ENCODE results near the gene EXOC1.

DNA sequence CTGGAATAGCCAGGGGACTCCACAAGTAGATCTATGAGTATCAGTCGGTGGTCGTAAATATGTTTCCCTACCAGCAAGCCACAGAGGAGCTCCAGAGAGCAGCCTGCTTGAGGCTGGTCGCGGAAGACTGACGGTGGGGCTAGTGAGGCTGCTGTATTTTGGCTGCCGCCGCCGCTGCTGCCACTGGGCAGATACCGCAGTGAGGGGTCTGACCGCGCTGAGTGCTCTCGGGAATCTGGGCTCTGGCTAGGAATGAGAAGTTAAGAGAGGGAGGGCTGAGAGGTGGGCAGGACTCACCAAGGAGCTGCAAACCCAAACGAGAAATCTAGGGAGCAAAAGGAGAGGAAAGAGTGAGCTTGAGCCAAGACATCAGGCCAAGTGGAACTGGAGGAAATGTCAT, 33.8 kb upstream of the EXOC1 start, which contains the start of gene EXOC1L:
- TF ChIP-seq, protein P1, sequence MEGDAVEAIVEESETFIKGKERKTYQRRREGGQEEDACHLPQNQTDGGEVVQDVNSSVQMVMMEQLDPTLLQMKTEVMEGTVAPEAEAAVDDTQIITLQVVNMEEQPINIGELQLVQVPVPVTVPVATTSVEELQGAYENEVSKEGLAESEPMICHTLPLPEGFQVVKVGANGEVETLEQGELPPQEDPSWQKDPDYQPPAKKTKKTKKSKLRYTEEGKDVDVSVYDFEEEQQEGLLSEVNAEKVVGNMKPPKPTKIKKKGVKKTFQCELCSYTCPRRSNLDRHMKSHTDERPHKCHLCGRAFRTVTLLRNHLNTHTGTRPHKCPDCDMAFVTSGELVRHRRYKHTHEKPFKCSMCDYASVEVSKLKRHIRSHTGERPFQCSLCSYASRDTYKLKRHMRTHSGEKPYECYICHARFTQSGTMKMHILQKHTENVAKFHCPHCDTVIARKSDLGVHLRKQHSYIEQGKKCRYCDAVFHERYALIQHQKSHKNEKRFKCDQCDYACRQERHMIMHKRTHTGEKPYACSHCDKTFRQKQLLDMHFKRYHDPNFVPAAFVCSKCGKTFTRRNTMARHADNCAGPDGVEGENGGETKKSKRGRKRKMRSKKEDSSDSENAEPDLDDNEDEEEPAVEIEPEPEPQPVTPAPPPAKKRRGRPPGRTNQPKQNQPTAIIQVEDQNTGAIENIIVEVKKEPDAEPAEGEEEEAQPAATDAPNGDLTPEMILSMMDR (IDR thresholded peaks at IDR 0.05): no peak
- no peak for TF ChIP-seq POLR2A (IDR thresholded peaks at IDR 0.05)

Measured in transverse colon (tissue), 3 donors.